Lung (tissue), 12 donors: ENCODE results near the gene TBC1D1. TPM values are rescaled to one million over a fixed set of nuclear protein-coding genes. Genes with fewer than 3 reads are reported as not detected.

Experiments
- ATAC-seq: fragments of 200-7000 bp; cut with Tn5 transposase; one replicate; pipeline ENCODE4 v1.9.1; 2020; ENCODE audit warnings: moderate number of reproducible peaks; ENCODE audit not compliant: insufficient read depth, low FRiP score
- DNase-seq, 3 donors: peaks; one replicate each; pipeline ENCODE4 v3.0.0-alpha.2; 2013 to 2017
- H3K27ac ChIP-seq, 2 donors: one replicate each; pipeline ENCODE4 v1.5.1; 2013; ENCODE audit warnings: mild to moderate bottlenecking in 2 of 2, moderate library complexity in 2 of 2, control low read depth in 1 of 2, inconsistent platforms in 1 of 2, low read depth in 1 of 2, low read length in 1 of 2
- H3K27me3 ChIP-seq, 3 donors: one replicate each; pipeline ENCODE4 v1.5.1; 2013; ENCODE audit warnings: low read length in 2 of 3; ENCODE audit not compliant: control insufficient read depth in 3 of 3, insufficient read depth in 3 of 3
- H3K36me3 ChIP-seq, 4 donors: one replicate each; pipeline ENCODE4 v1.5.1; 2013; ENCODE audit warnings: low read length in 4 of 4, mild to moderate bottlenecking in 1 of 4, moderate library complexity in 1 of 4; ENCODE audit not compliant: control insufficient read depth in 4 of 4, insufficient read depth in 4 of 4
- H3K4me1 ChIP-seq, 5 donors: one replicate each; pipeline ENCODE4 v1.5.1; 2013; ENCODE audit warnings: low read length in 5 of 5, mild to moderate bottlenecking in 2 of 5, moderate library complexity in 1 of 5; ENCODE audit not compliant: control insufficient read depth in 5 of 5, insufficient read depth in 5 of 5
- H3K4me3 ChIP-seq: one replicate; pipeline ENCODE4 v1.5.1; 2013; ENCODE audit warnings: mild to moderate bottlenecking, control low read depth, moderate library complexity
- H3K9ac ChIP-seq, 2 donors: one replicate each; pipeline ENCODE4 v1.5.1; 2013; ENCODE audit warnings: low read length in 2 of 2, control low read depth in 1 of 2; ENCODE audit not compliant: insufficient read depth in 1 of 2
- H3K9me3 ChIP-seq, 4 donors: one replicate each; pipeline ENCODE4 v1.5.1; 2013; ENCODE audit warnings: low read length in 3 of 4, mild to moderate bottlenecking in 1 of 4, moderate library complexity in 1 of 4; ENCODE audit not compliant: control insufficient read depth in 4 of 4, insufficient read depth in 3 of 4
- WGBS, 2 donors: extraction: QIAGEN DNeasy Blood & Tissue Kit; methylation state at CpG; one replicate each; pipeline ENCODE4 v1.1.7; 2013; 5-methylcytosine and 5-hydroxymethylcytosine counted together
- polyA plus RNA-seq, 2 donors: library from polyadenylated mRNA; stranded (reverse); fragments of 200-250 nt; gene quantifications; one replicate each; pipeline ENCODE4 v1.2.1, GENCODE V29; 2013
- total RNA-seq, 2 donors: library from RNA; depleted of rRNA in 1 of 2; stranded (reverse); fragments of >200 nt in 1 of 2; gene quantifications; one replicate each; pipeline ENCODE4 v1.2.1, GENCODE V29; 2014 to 2021
- TF ChIP-seq, protein P1 (sequence below): IDR thresholded peaks from 2 replicates; pipeline ENCODE4 v1.5.1; 2012; ENCODE audit warnings: mild to moderate bottlenecking; ENCODE audit errors: control extremely low read depth, extremely low read depth
- donor health status: control.
- donor health status: control.
- donor health status: Bipolar disorder and iron deficiency.
- donor health status: healthy.
- donor health status: DM: yes; HTN: yes; CAD: no.

TBC1D1 gene
- total and polyA plus RNA-seq, 4 donors = 23.6 to 71.1 (median 43.9) TPM

DNA sequence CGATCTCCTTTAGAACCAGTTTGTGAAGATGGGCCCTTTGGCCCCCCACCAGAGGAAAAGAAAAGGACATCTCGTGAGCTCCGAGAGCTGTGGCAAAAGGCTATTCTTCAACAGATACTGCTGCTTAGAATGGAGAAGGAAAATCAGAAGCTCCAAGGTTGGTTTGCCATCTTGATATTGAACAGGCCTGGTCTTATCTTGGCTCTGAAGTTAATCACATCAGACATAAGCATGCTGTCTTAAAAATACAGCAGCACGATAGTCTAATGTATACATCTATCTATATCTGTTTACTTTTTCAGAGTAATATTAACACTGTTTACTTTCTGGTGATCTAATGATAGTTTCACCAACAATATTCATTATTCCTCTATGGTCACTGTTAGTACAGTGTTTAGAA is 199.1 kb downstream of the TBC1D1 start:
- Histone ChIP-seq H3K4me3 (no peak overlapping the region), H3K9me3 (no peaks in the 10 kb centered on the region), H3K27ac (no peak overlapping the region), H3K27me3 (no peaks in the 10 kb centered on the region), H3K9ac (no peak overlapping the region), H3K4me1 (peaks cover 1 to 17% (median 5%) of the 10 kb centered on the region in 5 donors), H3K36me3 (peaks cover 0 to 8% (median 7%) of the 10 kb centered on the region in 4 donors)
- DNase-seq (no peak), ATAC-seq (no peak)
- TF ChIP-seq, protein P1, sequence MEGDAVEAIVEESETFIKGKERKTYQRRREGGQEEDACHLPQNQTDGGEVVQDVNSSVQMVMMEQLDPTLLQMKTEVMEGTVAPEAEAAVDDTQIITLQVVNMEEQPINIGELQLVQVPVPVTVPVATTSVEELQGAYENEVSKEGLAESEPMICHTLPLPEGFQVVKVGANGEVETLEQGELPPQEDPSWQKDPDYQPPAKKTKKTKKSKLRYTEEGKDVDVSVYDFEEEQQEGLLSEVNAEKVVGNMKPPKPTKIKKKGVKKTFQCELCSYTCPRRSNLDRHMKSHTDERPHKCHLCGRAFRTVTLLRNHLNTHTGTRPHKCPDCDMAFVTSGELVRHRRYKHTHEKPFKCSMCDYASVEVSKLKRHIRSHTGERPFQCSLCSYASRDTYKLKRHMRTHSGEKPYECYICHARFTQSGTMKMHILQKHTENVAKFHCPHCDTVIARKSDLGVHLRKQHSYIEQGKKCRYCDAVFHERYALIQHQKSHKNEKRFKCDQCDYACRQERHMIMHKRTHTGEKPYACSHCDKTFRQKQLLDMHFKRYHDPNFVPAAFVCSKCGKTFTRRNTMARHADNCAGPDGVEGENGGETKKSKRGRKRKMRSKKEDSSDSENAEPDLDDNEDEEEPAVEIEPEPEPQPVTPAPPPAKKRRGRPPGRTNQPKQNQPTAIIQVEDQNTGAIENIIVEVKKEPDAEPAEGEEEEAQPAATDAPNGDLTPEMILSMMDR = no peak
- 85 to 94% methylated on average over 4 of the region's 4 CpGs for WGBS, 2 donors

DNA sequence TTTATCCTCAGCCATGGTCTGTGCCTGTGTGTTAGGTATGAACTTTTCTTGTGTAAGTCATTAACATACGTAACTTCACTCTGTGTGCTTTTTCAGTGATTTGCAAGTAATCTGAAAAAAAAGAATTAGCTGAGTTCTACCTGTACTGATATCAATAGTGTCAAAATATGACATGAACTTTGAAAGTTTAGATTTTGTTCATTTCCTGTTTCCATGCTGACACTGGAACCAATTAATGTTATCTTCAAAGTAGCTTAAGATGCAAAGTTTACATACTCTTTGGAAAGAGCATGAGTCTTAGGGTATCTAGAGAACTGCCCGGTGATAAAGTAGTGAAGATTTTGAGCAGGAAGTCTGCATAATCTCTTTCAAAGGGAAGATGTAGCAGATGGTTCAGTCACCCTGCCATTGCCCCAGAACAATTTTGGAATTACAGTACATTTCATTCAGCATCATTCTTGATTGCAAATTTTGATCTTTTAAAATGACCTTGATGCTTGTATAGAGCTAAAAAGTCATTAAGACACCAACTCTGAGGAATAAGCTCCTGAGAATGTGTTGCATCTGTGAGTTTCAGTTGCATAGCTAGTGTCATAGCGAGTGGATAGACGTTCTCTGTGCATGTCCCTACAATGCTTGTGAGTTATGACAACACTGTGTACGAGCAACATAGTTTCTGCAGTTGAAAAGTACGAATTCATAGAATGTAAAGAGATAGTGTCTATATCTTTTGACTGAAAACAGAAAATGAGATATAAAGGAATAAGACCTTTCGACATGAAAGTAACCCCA is 199.8 kb downstream of the TBC1D1 start:
- Histone ChIP-seq H3K4me3 (no peak overlapping the region), H3K4me1 (peaks cover 1 to 17% (median 4%) of the 10 kb centered on the region in 5 donors), H3K9ac (no peak overlapping the region), H3K27ac (no peak overlapping the region), H3K27me3 (no peaks in the 10 kb centered on the region), H3K9me3 (no peaks in the 10 kb centered on the region), H3K36me3 (peaks cover 0 to 11% (median 9%) of the 10 kb centered on the region in 4 donors)
- TF ChIP-seq, protein P1 = no peak
- 90 to 91% methylated on average over 7 of the region's 7 CpGs for WGBS, 2 donors
- DNase-seq (no peak), ATAC-seq (no peak)

DNA sequence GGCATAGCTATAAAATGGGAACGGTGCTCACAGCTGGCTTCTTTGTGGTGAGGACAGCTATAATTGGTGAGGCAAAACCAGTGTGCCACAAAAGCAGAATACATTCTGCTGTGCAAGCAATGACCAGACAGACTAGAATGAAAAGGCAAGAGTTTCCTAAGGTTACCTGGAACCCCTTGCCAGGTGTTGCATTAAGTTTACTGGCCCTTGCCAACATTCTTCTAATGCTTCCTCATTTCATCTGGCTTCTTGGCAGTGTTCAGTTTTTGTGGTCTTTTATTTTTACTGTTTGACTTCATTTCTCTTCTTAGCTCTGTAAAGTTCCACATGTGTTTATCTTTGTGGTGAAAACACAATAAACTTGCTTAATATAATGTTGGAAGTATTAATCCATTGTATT is 200.8 kb downstream of the TBC1D1 start:
- WGBS, 2 donors = 41 to 61% methylated on average over 1 of the region's 1 CpG
- H3K9ac ChIP-seq = no peak overlapping the region
- DNase-seq (no peak), ATAC-seq (no peak)
- H3K9me3 ChIP-seq = no peaks in the 10 kb centered on the region
- no peaks in the 10 kb centered on the region for H3K27me3 ChIP-seq
- peaks cover 7 to 18% (median 14%) of the 10 kb centered on the region in 4 donors for H3K36me3 ChIP-seq
- peaks cover 1 to 17% (median 4%) of the 10 kb centered on the region in 5 donors for H3K4me1 ChIP-seq
- H3K4me3 ChIP-seq = no peak overlapping the region
- H3K27ac ChIP-seq = no peak overlapping the region
- TF ChIP-seq, protein P1 = no peak
